ENCODE measurements around the gene CXCR6. TPM values are rescaled to one million over a fixed set of nuclear protein-coding genes. Genes with fewer than 3 reads are reported as not detected.

The CXCR6 gene
- total and polyA plus RNA-seq, 4 donors = 0.10 to 0.30 (median 0.14) TPM; not detected in 1

- Histone ChIP-seq H3K36me3 (ENCODE audit: control insufficient read depth, insufficient read depth, low read length) (no peaks in the 10 kb centered on the region), H3K4me1 (ENCODE audit: control insufficient read depth, insufficient read depth, low read length) (no peaks in the 10 kb centered on the region), H3K9me3 (ENCODE audit: control insufficient read depth, insufficient read depth, low read length) (no peaks in the 10 kb centered on the region), H3K4me3 (ENCODE audit: low read depth, low read length) (no peak overlapping the region), H3K27ac (ENCODE audit: low read depth, low read length) (no peak overlapping the region), H3K27me3 (ENCODE audit: control insufficient read depth, insufficient read depth, low read length) (no peaks in the 10 kb centered on the region)
- DNase-seq (ENCODE audit: low read depth in 4 of 6, low spot score in 6 of 6) = no peak
- WGBS (ENCODE audit: insufficient coverage) = 87% methylated on average over 5 of the region's 7 CpGs
Observed at GRCh38 chr3:45908761-45909160, 34.5 kb upstream of the CXCR6 start.

GRCh38 chr3:45909542-45909941, 33.7 kb upstream of the CXCR6 start:
- H3K27me3 ChIP-seq (ENCODE audit: control insufficient read depth, insufficient read depth, low read length) = no peaks in the 10 kb centered on the region
- no peak overlapping the region for H3K27ac ChIP-seq (ENCODE audit: low read depth, low read length)
- no peaks in the 10 kb centered on the region for H3K4me1 ChIP-seq (ENCODE audit: control insufficient read depth, insufficient read depth, low read length)
- no peaks in the 10 kb centered on the region for H3K36me3 ChIP-seq (ENCODE audit: control insufficient read depth, insufficient read depth, low read length)
- WGBS (ENCODE audit: insufficient coverage) = 90% methylated on average over 6 of the region's 6 CpGs
- no peak for DNase-seq (ENCODE audit: low read depth in 4 of 6, low spot score in 6 of 6)
- H3K9me3 ChIP-seq (ENCODE audit: control insufficient read depth, insufficient read depth, low read length) = no peaks in the 10 kb centered on the region
- no peak overlapping the region for H3K4me3 ChIP-seq (ENCODE audit: low read depth, low read length)

GRCh38 chr3:45910892-45911291, 32.4 kb upstream of the CXCR6 start:
- H3K27ac ChIP-seq (ENCODE audit: low read depth, low read length) = no peak overlapping the region
- no peaks in the 10 kb centered on the region for H3K36me3 ChIP-seq (ENCODE audit: control insufficient read depth, insufficient read depth, low read length)
- peaks cover 2% of the 10 kb centered on the region for H3K4me1 ChIP-seq (ENCODE audit: control insufficient read depth, insufficient read depth, low read length)
- H3K4me3 ChIP-seq (ENCODE audit: low read depth, low read length) = no peak overlapping the region
- H3K27me3 ChIP-seq (ENCODE audit: control insufficient read depth, insufficient read depth, low read length) = no peaks in the 10 kb centered on the region
- peak in 2 of 6 donors; percentile 7 to 11 for DNase-seq (ENCODE audit: low read depth in 4 of 6, low spot score in 6 of 6)
- H3K9me3 ChIP-seq (ENCODE audit: control insufficient read depth, insufficient read depth, low read length) = no peaks in the 10 kb centered on the region
- 68% methylated on average over 2 of the region's 4 CpGs for WGBS (ENCODE audit: insufficient coverage)

GRCh38 chr3:45911511-45912226, 31.6 kb upstream of the CXCR6 start:
- Histone ChIP-seq H3K36me3 (ENCODE audit: control insufficient read depth, insufficient read depth, low read length) (no peaks in the 10 kb centered on the region), H3K27ac (ENCODE audit: low read depth, low read length) (no peak overlapping the region), H3K4me3 (ENCODE audit: low read depth, low read length) (no peak overlapping the region), H3K27me3 (ENCODE audit: control insufficient read depth, insufficient read depth, low read length) (no peaks in the 10 kb centered on the region), H3K4me1 (ENCODE audit: control insufficient read depth, insufficient read depth, low read length) (peaks cover 5% of the 10 kb centered on the region), H3K9me3 (ENCODE audit: control insufficient read depth, insufficient read depth, low read length) (no peaks in the 10 kb centered on the region)
- DNase-seq (ENCODE audit: low read depth in 4 of 6, low spot score in 6 of 6) = no peak
- 90% methylated on average over 2 of the region's 11 CpGs for WGBS (ENCODE audit: insufficient coverage)

GRCh38 chr3:45912435-45912834, 30.8 kb upstream of the CXCR6 start:
- Histone ChIP-seq H3K36me3 (ENCODE audit: control insufficient read depth, insufficient read depth, low read length) (no peaks in the 10 kb centered on the region), H3K27me3 (ENCODE audit: control insufficient read depth, insufficient read depth, low read length) (no peaks in the 10 kb centered on the region), H3K9me3 (ENCODE audit: control insufficient read depth, insufficient read depth, low read length) (no peaks in the 10 kb centered on the region), H3K4me1 (ENCODE audit: control insufficient read depth, insufficient read depth, low read length) (peaks cover 5% of the 10 kb centered on the region), H3K27ac (ENCODE audit: low read depth, low read length) (no peak overlapping the region), H3K4me3 (ENCODE audit: low read depth, low read length) (no peak overlapping the region)
- WGBS (ENCODE audit: insufficient coverage) = 91% methylated on average over 6 of the region's 6 CpGs
- no peak for DNase-seq (ENCODE audit: low read depth in 4 of 6, low spot score in 6 of 6)

GRCh38 chr3:45914362-45915058, 28.8 kb upstream of the CXCR6 start:
- DNase-seq (ENCODE audit: low read depth in 4 of 6, low spot score in 6 of 6) = no peak
- WGBS (ENCODE audit: insufficient coverage) = 69% methylated on average over 5 of the region's 7 CpGs
- Histone ChIP-seq H3K4me3 (ENCODE audit: low read depth, low read length) (no peak overlapping the region), H3K9me3 (ENCODE audit: control insufficient read depth, insufficient read depth, low read length) (no peaks in the 10 kb centered on the region), H3K36me3 (ENCODE audit: control insufficient read depth, insufficient read depth, low read length) (no peaks in the 10 kb centered on the region), H3K27ac (ENCODE audit: low read depth, low read length) (no peak overlapping the region), H3K4me1 (ENCODE audit: control insufficient read depth, insufficient read depth, low read length) (peaks cover 5% of the 10 kb centered on the region), H3K27me3 (ENCODE audit: control insufficient read depth, insufficient read depth, low read length) (no peaks in the 10 kb centered on the region)

GRCh38 chr3:45915059-45915439, 28.2 kb upstream of the CXCR6 start:
- DNase-seq (ENCODE audit: low read depth in 4 of 6, low spot score in 6 of 6) = no peak
- Histone ChIP-seq H3K36me3 (ENCODE audit: control insufficient read depth, insufficient read depth, low read length) (no peaks in the 10 kb centered on the region), H3K4me3 (ENCODE audit: low read depth, low read length) (no peak overlapping the region), H3K27me3 (ENCODE audit: control insufficient read depth, insufficient read depth, low read length) (no peaks in the 10 kb centered on the region), H3K27ac (ENCODE audit: low read depth, low read length) (no peak overlapping the region), H3K4me1 (ENCODE audit: control insufficient read depth, insufficient read depth, low read length) (peaks cover 5% of the 10 kb centered on the region), H3K9me3 (ENCODE audit: control insufficient read depth, insufficient read depth, low read length) (no peaks in the 10 kb centered on the region)
- WGBS (ENCODE audit: insufficient coverage) = 64% methylated on average over 9 of the region's 9 CpGs

GRCh38 chr3:45915518-45916231, 27.6 kb upstream of the CXCR6 start:
- Histone ChIP-seq H3K27ac (ENCODE audit: low read depth, low read length) (no peak overlapping the region), H3K36me3 (ENCODE audit: control insufficient read depth, insufficient read depth, low read length) (no peaks in the 10 kb centered on the region), H3K4me1 (ENCODE audit: control insufficient read depth, insufficient read depth, low read length) (peaks cover 5% of the 10 kb centered on the region), H3K9me3 (ENCODE audit: control insufficient read depth, insufficient read depth, low read length) (no peaks in the 10 kb centered on the region), H3K27me3 (ENCODE audit: control insufficient read depth, insufficient read depth, low read length) (no peaks in the 10 kb centered on the region), H3K4me3 (ENCODE audit: low read depth, low read length) (no peak overlapping the region)
- 23% methylated on average over 6 of the region's 13 CpGs for WGBS (ENCODE audit: insufficient coverage)
- DNase-seq (ENCODE audit: low read depth in 4 of 6, low spot score in 6 of 6) = peak in 1 of 6 donors; percentile 8

- Histone ChIP-seq H3K36me3 (ENCODE audit: control insufficient read depth, insufficient read depth, low read length) (peaks cover 14% of the 10 kb centered on the region), H3K9me3 (ENCODE audit: control insufficient read depth, insufficient read depth, low read length) (no peaks in the 10 kb centered on the region), H3K27me3 (ENCODE audit: control insufficient read depth, insufficient read depth, low read length) (no peaks in the 10 kb centered on the region), H3K4me3 (ENCODE audit: low read depth, low read length) (no peak overlapping the region), H3K4me1 (ENCODE audit: control insufficient read depth, insufficient read depth, low read length) (peaks cover 5% of the 10 kb centered on the region), H3K27ac (ENCODE audit: low read depth, low read length) (no peak overlapping the region)
- DNase-seq (ENCODE audit: low read depth in 4 of 6, low spot score in 6 of 6) = no peak
- WGBS (ENCODE audit: insufficient coverage) = 79% methylated on average over 5 of the region's 6 CpGs
Observed at GRCh38 chr3:45917146-45917898, 25.9 kb upstream of the CXCR6 start.

All from spinal cord (tissue), 10 donors.